GM19397 (cell line): ENCODE data around the gene IFNLR1.

Experiments used
- ATAC-seq: cut with Tn5 transposase; IDR thresholded peaks from one replicate; pipeline ENCODE4 v1.9.1; 2021; ENCODE audit warnings: mild to moderate bottlenecking, moderate library complexity; ENCODE audit not compliant: unreplicated experiment

Gene IFNLR1

DNA sequence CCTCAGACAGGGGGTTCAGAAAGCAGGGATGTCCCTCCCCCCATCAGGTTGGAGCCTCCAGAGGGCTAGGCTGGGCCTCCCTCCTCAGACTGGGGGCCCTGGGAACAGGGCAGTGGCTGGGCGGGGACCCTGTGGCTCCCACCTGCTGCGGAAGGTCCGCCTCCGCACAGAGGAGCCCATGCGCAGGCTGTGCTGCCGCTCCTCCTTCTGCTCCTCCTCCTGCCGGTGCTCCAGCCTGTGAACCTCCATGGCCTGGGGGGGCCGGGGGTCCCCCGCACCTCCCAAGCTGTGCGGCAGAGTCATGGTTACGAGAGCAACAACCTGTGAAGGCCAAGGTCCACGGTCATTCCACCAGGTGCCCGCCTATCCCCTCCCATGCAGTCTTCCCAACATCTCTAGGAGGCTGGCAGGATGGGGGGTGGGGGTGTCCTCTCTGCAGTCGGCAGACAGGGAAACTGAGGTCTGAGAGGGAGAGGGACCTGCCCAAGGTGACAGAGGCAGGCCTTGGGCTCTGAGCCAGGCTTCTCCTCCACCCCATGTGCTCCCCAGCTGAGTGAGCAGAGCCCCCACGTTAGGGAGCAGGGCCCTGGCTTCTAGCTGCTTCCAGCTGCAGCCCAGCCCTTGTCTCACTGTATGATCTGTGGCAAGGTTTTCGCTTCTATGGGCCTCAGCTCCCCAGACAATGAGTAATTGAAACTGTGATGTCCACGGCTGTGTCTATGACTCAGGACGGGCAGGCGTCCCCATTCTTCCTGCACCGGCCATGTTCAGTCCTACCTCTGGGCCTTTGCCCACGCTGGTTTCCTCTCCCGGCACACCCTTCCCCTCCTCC lies 78.5 kb downstream of the IFNLR1 start:
- ATAC-seq: no peak

DNA sequence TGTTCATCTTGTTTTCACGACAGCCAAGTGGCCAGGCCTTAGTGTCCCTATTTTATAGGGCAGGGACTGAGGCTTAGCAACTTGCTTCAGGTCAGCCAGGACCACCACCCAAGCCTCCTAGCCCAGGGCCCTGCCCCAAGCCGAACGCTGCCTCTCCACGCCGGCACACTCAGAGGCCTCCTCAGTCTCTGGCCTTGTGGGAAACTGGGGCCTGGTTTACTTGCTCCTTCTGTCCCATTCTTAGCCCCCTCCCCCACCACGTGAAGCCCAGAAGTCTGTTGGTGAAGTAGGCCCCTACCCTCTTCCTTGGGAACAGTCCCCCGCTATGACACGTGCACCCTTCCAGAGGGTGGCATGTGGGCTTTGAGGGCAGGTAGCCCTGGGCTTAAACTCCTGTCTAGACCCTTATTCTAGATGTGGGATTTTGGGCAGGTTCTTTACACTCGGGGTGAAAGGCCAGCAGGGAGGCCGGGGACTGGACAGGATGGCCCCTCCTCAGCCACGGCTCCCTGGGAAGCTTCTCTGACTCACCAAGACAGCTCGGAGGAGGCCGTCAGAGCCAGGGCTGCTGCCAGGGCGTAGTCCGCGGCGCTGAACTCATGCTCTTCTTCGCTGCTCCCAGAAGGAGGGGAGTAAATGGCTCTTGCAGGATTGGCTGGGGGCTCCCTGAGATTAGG lies 79.5 kb downstream of the IFNLR1 start:
- no peak for ATAC-seq

DNA sequence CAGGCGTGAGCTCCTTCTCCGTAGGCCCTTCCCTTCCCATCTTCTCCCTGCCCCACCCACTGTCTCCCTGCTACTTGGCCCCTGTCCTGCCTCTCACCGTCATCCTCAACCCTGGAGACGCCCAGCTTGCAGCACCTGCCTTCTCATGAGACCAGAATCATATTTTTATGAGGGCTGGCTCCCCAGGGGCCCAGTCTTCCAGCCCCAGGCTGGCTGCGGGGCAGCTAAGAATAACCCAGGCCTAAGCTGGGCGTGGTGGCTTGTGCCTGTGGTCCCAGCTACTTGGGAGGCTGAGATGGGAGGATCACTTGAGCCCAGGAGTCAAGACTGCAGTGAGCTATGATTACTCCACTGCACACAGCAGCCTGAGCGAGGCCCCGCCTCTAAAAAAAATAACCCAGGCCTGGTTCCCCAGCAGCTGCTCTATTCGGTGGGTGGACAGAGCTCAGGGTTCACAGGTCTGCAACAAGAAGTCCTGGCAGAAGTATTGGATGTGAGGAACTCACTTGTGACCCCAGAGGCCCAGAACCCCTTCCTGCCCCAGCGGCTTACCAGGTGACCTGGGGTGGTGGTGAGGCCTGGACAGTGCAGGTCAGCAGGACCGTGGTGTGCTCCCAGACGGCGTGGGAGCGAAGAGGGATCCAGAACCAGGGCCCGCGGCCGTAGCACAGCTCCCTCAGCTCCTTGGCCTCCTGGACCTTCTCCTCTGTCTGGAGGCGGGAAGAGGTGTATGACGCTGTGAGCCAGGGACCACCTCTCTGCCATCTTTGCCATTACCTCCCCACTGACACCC lies 81.5 kb downstream of the IFNLR1 start:
- ATAC-seq: no peak

GRCh38 chr1:24104854-24105253 lies 82.2 kb downstream of the IFNLR1 start:
- ATAC-seq: no peak
